T-helper 1 cell treated with Interleukin-12 subunit alpha and Interleukin-12 subunit beta and Interleukin-4 antibody, amounts not matched to agents 30 ng/mL and 1 ng/mL, for 36 hours (primary cell): ENCODE measurements around the gene CD5L. TPM values are rescaled to one million over a fixed set of nuclear protein-coding genes. Genes with fewer than 3 reads are reported as not detected.

ENCODE experiments used
- intact Hi-C: fragments of 100-400 bp; cut with micrococcal nuclease; formaldehyde crosslinking; loops from one replicate; pipeline ENCODE4 v1.15.1; 2024
- total RNA-seq: library from RNA; stranded (reverse); gene quantifications from 2 replicates; pipeline ENCODE4 v1.2.3, GENCODE V29; 2022

CD5L gene
- not detected in 2 replicates for total RNA-seq

DNA sequence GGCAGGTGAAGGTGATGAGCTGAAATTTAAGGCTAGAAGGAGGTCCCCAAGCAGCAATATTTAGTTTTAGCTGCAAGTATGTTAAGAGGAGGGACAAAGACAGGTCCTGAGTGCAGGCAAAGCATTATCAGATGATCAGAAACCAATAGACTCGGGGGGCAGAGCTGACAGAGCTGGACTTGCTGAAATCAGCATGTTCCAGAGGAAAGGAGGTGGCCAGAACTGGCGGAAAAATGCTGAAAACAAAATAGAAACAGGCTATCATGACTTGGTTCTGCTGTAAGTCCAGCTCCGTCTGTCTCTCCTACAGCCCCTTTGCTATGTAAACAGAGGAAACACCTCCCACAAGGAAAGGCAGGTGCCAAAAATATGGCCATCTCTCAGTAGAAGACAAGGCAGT, at the start of gene CD5L:
CD5L (minus strand) TSS at position 101 of the 400 bp plus-strand sequence. CDS start 107 bp downstream, outside the sequence.
- intact Hi-C loops, result no loop called here

DNA sequence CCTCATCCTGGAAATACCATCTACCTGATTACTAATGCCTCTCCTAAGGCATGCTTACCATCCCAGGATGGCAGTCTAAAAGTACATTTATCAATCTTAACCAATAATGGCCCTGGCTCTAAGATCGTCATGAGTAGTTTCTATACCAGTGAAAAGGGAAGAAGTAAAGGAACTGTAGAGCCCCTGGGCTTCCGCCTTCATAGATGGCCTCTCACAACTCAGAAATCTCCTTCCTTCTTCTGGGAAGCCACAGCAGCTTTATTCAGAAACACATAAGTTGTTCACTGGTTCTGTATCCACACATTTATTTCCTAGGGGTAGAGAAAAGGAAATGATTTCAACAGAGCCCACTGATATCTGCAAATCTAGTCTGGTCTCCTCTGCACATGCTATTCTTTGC, 41.0 kb upstream of the CD5L start:
- intact Hi-C loops, result no loop called here

DNA sequence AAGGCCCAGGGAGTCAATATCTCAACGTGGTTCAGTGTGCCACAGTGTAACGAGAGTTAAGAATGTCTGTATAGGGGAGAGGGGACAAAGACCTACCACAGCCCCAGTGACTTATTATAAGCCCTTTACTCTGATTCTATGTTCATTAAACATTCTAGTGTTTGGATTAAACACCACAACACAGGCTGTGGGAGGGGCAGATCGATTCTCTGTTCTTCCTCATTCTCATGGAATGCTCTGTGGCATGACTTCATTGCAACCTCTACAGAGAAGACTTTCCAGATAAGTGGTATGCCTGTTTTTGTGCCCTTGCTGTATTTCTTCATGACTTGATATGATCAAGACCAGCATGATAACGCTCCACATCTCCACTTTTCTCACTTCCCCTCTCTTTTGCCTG, 39.0 kb upstream of the CD5L start:
- intact Hi-C loops, result no loop called here

DNA sequence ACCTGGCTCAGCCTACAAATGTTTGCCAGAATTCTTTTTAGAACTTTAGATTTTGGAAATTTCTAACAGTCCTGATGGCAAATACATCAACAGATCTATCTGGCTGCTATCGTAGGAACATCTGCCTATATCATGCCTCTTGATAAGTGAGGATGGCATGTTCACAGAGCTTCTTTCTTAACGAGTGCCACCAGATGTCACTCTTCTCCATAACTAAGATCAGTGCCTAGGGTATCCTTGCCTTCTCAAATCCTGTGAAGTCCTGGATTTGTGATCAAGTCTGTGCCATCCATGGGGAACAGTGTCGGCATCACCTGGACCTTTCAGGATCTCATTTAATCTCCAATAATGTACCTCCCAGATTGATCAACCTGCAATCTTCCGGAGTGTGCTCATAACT, 36.5 kb upstream of the CD5L start:
- intact Hi-C loops, result no loop called here

DNA sequence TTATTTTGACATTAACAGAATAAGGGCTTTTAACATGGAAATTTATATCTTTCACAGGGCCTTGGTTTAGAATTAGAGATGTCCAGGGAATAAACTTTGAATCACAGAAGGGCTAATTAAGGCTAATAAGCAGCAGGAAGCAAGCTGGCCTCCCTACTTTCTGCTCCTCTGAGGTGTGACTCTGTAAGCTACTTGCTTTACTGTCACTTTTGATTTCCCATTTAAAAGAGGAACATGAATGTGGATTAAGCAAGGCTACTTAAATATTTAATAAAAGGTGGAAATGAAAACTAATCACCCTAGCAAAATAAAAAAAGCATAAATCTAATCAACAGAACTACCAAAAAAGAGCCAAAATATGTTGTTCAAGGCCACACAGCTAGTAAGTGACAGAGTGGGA, 28.9 kb upstream of the CD5L start:
- intact Hi-C loops, result no loop called here

DNA sequence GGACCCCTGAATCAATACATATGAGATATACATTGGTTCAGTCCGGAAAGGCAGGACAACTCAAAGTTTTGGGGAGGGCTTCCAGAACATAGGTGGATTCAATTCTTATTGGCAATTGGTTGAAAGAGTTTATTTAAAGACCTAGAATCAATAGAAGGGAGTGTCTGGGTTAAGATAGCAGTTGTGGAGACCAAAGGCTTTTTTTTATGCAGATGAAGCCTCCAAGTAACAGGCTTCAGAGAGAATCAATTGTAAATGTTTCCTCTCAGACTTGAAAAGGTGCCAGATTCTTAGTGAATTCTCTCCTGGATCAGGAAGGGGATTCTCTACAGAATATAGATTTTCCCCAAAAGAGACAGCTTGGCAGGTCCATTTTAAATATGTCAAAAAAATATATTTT, 27.0 kb upstream of the CD5L start:
- intact Hi-C loops, result no loop called here

DNA sequence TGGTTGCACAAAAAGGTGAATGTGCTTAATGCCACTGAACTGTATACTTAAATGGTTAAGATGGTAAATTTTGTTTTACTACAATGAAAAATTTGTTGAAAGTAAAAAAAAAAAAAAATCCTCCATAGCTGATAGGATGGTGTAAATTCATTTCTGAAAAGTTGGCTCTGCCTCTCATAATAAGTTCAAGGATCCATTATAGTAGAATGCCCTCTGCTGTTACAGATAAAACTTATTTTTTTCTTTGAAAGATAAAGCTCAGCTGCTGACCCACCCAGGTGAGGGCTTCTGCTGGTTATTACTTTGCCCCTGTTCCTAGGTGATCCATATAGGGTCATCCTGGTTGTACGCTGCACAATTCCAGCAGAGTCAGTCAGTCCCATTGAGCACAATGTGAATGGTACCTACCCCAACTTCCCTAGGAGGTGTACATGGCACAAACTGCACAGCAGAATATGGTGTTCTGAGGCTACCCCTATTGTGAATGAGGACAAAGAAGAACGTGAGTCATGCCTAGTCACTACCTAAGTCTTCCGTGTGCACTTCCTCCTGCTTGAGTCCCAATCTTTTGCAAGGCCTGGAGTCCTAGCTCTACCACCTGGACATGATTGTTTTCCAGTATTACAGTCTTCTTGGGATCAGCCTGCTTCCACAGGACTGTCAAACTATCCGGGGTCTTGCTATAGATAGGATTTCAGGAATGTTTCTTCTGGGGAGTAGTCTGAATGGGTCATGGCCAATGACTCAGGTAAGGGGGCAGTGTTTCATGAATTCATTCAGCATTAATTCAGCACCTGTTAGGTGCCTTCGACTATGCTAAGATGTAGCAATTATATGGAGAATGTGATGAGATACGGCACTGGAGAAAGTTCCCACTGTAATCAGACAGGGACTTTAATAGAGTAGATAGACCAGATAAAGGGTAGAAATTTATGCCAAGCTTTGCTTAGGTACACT, 20.8 kb upstream of the CD5L start:
- intact Hi-C loops, result no loop called here

DNA sequence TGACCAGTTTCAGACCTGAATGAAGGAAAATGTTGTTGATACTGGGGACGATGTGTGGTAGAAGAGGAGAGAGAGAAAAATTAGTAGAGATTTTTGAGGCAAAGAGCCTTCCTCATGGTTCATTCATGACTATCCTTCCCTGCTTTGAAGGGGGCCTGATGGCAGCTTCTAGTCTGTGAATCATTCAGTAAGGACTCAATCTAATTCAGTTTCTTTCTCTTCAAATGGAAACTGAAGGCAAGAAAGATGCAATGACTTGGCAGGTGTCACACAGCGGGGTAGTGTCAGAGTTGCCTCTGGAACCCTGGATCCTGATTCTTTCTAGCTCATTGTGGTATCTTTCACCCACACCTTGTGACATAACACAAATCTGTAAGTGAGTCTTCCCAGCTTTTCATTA, 14.9 kb upstream of the CD5L start:
- intact Hi-C loops, result no loop called here

DNA sequence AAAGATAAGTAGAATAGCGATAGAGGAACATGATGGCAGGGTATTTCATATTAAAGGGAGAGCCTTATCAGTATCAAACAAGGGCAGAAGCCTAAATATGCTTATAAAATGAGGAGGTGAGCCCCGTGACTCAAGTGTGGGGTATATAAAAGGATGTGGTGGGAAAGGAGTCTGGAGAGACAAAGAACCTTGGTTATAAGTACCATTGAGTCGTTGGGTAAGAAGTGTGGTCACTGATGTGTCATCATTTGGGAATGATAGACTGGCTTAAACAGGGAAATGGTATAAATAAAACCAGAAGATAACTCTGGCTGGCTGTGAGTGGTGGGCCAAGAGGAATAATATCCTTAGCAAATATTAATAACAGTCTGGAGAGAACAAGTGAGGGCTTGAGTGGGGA, 10.9 kb upstream of the CD5L start:
- intact Hi-C loops, result no loop called here

DNA sequence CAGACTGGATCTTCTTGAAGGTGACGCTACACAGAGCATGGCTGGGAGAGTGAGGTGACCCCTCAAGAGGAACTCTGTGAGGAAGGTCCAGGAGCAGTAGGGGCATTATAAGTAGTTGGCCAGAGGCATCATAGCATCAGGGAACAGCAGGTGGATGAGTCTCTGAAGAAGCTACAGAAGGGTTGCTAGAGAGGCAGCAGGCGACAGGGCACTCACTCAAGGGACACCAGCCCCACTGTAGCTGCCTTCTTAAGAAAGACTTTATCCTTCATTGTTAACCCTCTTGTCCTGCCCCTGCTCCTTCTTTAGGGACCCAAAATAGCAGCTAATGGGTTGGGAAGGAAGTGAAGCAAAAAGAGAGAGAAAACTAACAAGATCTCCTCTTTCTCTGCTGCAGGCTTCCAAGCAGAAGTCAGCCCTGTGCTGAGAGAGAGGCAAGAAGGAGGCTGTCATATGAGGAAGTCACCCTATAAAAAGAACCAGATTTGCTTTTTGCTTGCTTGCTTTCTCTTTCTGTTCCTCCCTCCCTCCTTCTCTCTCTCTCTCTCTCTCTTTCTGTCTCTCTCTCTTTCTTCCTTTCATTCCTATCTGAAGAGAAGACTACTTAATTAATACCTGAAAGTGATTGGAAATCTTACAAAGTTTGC, 7.7 kb upstream of the CD5L start:
- intact Hi-C loops, result no loop called here

DNA sequence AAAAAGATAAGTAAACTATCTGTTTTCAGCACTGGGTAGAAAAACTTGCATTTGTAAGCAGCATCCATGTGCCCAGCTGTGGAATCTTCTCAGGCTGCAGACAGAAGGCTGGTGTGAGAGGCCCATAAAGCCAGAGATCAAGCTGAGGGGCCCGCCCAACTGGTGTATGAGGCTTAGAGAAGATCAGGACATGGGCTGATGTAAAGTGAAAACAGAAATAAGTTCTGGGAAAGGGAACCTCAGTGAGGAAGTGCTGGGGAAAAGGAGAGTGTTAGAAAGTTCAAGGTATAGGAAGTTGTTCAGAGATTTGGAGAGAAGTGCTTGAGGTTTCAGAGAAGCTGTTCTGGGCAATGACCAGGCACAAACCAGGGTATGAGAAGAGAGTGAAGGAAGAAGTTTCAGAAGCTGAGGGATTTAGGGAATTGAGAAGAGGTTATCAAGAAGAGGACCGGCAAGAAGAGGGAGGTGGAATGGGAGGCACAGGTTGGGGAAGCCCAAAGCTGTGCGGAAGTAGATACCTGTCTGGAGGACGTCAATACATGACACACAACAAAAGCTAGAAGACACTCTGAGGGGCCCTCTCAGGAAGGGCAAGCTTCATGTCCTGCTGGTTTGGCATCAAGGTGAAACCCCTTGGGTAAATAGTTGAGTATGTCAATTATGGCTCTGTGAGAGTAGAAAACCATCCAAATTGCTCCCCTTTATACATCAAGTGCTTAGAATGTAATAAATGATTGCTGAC, 2.7 kb upstream of the CD5L start:
- intact Hi-C loops, result no loop called here

DNA sequence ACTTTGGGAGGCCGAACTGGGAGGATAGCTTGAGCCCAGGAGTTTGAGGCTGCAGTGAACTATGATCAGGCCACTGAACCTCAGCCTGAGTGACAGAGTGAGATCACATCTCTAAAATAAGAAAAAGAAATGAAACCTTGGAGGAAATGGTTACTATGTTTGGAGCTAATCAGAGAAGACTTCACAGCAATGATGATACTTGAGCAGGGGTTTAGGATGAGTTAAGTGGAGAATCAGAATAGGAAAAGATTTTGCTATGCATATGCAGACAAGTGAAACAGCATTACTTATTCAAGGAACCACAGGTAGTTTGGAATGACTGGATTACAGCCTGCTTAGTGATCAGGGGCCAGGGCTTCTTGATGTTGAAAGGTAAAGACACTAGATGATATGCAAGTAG, 1.3 kb upstream of the CD5L start:
- intact Hi-C loops, result no loop called here

DNA sequence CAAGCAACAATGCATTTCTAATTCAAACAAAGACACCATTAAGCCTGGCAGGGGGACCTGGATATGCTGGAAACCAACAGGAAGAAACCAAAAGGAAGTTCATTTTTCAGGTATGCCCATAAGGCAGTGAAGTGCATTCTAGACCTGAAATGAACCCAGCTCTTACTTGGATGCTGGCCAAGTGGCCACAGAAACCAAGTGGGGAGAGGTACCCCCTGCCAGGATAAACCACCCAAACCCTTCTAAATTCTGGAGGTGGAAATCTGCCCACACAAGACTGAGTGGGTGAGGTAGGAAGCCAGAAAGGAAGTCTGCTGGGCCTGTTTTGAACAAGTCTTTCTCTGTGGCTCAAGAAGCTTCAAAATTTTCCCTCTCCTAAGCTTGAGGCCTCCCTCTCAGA, 2.6 kb downstream of the CD5L start:
- intact Hi-C loops, result no loop called here

DNA sequence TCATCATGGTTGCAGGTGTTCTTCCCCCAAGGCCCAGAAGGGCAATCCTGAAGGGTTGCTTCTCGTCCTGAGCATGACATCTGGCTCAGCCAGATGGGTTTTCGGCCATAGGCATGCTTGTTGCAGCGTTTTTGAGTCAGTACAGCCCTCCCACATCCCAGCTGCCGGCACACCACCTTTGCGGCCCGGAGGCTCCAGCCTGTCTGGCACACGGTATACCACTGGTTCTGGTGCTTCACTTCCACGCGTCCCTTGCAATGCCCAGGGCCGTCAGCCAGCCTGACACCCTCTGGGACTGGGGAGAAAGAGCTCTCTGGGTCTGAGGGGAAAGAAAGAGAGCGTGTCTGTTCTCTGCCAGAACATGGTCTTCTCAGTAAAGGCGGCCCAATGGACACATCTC, 7.2 kb downstream of the CD5L start:
- intact Hi-C loops, result no loop called here

DNA sequence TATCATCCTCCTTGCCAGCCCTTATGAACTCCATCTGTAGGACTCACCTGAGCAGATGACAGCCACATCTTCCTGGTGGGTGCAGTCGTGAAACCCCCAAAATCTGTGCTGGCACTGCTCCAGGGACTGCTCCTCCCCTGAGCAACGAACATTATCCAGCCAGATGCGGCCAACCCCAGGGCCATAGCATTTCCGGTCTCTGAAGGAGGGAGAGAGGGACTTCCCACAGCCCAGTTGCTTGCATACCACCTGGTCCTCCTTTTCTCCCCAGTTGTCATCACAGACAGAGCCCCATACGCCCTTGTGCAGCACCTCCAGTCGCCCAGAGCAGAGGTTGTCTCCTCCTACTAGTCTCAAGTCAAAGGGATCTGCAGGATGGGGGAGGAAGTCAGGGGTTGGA, 8.5 kb downstream of the CD5L start:
- intact Hi-C loops, result no loop called here

DNA sequence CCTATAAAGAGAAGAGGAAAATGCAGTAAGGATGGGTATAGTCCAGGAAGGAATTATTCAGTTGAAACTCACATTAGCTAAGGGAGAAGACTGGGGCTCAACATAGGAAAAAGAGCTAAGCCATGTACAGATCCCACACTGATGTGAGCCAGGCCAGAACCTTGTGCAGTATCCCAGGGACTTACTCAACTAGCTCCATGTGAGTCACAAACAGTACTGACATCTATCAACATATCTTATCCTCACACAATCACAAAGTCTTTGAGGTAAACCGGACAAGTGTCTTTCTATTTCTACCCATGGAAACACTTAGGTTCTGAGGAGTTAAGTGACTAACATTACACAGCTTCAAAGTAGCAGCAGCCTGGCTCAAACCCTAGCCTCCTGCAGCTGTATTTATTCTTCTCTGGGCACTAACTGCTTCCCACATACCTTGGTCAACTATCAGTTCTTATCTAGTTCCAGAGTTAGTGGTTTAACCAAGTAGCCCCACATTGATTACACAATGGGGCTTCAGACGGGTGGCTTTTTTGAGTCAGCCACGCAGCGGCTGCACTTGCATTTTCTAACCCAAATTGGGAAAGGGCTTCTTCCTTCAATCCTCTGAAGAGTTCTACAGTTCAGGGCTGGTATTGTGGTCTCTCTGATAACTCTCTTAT, 9.5 kb downstream of the CD5L start:
- intact Hi-C loops, result no loop called here

DNA sequence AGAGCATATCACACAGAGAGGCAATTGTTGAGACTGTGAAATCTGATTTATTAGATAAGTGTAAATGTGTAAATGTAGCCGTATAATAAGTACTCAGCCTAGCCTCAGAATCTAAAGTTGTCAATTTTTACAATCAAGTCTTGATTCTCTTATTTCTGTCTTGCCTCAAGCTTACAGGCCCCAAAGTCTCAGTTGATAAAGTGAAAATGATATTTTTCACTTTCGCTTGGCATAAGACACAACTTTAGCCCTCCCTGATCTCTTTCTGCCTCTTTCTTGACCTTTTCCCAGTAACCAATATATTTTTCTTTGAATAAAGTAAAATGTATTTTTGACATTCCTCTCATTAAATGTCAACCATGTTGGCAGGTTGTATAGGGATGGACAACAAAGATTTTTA, 10.7 kb downstream of the CD5L start:
- intact Hi-C loops, result no loop called here

DNA sequence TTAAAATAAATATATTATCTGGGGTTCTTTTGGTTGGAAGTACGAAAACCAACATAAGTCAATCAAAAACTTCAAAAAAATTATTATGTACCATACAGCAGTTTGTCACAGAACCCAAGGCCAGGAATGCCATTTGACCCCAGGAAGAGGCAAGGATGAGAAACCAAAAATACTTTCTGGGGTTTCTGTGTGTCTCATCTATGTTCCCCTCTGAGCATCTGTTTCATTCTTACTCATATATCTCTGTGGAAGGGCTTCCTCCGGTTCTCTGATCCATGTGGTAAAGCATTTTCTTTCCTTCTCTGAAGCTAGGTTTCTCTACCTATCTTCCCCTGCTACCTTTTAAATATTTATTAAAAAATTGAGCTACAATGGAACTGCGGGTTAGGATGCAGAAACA, 11.9 kb downstream of the CD5L start:
- intact Hi-C loops, result no loop called here

DNA sequence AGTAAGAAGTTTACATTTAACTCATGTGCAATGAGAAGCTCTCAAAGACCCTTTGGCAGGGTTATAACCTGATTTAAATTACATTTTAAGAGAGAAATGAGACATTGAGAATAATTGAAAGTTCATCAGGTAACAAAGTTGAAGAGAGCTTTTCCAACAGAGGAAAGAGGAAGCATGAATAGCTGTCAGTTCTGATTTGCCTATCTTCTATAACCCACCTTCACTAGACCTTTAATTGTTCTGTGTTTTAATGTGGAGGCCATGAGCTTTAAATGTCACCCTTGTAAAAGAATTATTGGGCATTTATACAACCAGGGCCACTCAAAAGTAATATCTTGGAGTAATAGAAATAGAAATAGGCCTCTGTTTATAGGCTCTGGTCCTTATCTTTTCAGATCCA, 12.4 kb downstream of the CD5L start:
- intact Hi-C loops, result no loop called here

DNA sequence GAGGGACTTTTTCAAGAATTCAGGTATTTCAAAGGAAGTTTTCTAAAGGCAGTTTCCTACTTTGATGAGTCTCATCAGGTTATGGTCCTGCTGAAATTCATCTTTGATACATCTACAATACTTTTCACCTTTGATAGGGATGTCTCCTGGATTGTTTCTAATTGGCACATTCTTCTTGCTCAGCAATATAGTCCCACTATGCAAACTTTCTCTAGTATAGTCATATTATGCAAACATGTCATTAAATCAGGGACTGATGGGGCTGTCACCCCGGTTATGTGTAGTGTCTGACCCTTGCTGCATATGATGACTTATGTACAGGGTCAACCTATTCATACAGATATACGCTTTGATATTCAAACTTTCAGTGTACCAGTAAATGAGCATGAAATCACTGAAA, 21.3 kb downstream of the CD5L start:
- intact Hi-C loops, result no loop called here

DNA sequence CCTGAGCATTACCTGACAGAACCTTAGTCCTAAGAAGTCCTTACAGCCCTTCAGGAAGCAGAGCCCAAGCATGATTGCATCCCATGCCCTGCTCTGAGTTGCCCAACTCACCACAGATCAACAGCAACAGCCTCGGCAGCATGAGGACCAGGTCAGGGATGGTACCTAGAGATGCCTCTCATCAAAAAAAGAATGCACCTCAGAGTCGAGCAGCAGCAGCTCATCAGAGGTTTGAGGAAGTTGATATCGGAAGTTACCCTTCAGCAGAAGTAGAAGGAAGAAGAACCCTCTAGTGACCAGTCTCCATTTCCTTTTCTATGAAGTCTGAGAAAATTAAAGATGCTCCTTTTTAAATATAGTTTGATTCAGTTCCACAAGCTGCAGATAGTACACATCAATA, 21.7 kb downstream of the CD5L start, which contains the start of gene FCRL1:
FCRL1 (minus strand) TSS at position 225 of the 400 bp plus-strand sequence; CDS start at position 142, 83 bp downstream.
- intact Hi-C loops, result no loop called here
